Karpas-422 (cell line): ENCODE data around the gene ACP6. TPM values are rescaled to one million over a fixed set of nuclear protein-coding genes. Genes with fewer than 3 reads are reported as not detected.

Experiments
- DNase-seq: peaks from one replicate; pipeline ENCODE4 v3.0.0-alpha.2; 2015
- H2AFZ ChIP-seq: fragments of 200-600 bp; sonication (generic); 2 replicates; pipeline ENCODE4 v1.6.1; 2014; ENCODE audit warnings: antibody characterized with exemption, low read length, mixed read lengths
- H3K27ac ChIP-seq: fragments of 200-600 bp; sonication (generic); 2 replicates; pipeline ENCODE4 v1.5.1; 2014; ENCODE audit warnings: mild to moderate bottlenecking, low read length, moderate library complexity
- H3K27me3 ChIP-seq: fragments of 200-600 bp; sonication (generic); 2 replicates; pipeline ENCODE4 v1.6.1; 2014; ENCODE audit warnings: low read length, mixed read lengths
- H3K36me3 ChIP-seq: fragments of 200-600 bp; sonication (generic); 2 replicates; pipeline ENCODE4 v1.6.1; 2014; ENCODE audit warnings: low read length, mixed read lengths; ENCODE audit not compliant: insufficient read depth
- H3K4me1 ChIP-seq: fragments of 200-600 bp; sonication (generic); 2 replicates; pipeline ENCODE4 v1.6.1; 2014; ENCODE audit warnings: mild to moderate bottlenecking, low read length, mixed read lengths
- H3K4me2 ChIP-seq: fragments of 200-600 bp; sonication (generic); 2 replicates; pipeline ENCODE4 v1.6.1; 2014; ENCODE audit warnings: low read length, low read depth, mild to moderate bottlenecking; ENCODE audit not compliant: poor library complexity, severe bottlenecking
- H3K4me3 ChIP-seq: fragments of 200-600 bp; sonication (generic); 2 replicates; pipeline ENCODE4 v1.5.1; 2014; ENCODE audit warnings: mild to moderate bottlenecking, antibody characterized with exemption, low read length, mixed read lengths
- H3K79me2 ChIP-seq: fragments of 200-600 bp; sonication (generic); 2 replicates; pipeline ENCODE4 v1.6.1; 2014; ENCODE audit warnings: mild to moderate bottlenecking, low read length, mixed read lengths
- H3K9ac ChIP-seq: fragments of 200-600 bp; sonication (generic); 2 replicates; pipeline ENCODE4 v1.6.0; 2014; ENCODE audit warnings: low read length
- H3K9me2 ChIP-seq: fragments of 200-600 bp; sonication (generic), shearing (Covaris generic); replicated peaks from 2 replicates; pipeline ENCODE4 v1.6.0; 2014; ENCODE audit warnings: mild to moderate bottlenecking, low read length, moderate library complexity; ENCODE audit not compliant: insufficient read depth
- H3K9me3 ChIP-seq: fragments of 300-700, 200-600 bp; sonication (generic); 2 replicates; pipeline ENCODE4 v1.6.1; 2014; ENCODE audit warnings: low read length, mixed read lengths
- H4K20me1 ChIP-seq: fragments of 200-600 bp; sonication (generic); 2 replicates; pipeline ENCODE4 v1.6.1; 2014; ENCODE audit warnings: mild to moderate bottlenecking, antibody characterized with exemption, low read length, low read depth; ENCODE audit not compliant: insufficient read depth
- total RNA-seq: library from RNA; depleted of rRNA; stranded (reverse); fragments of >200 nt; shearing (Covaris generic); gene quantifications from 2 replicates; pipeline ENCODE4 v1.2.3, GENCODE V29; 2014; ENCODE audit warnings: low replicate concordance

The ACP6 gene
- total RNA-seq, 1 experiment from 2014 or later, result 3.0 TPM

GRCh38 chr1:147630447-147630846, 39.9 kb downstream of the ACP6 start:
- Histone ChIP-seq H2AFZ (no peak overlapping the region), H3K4me1 (0 out of 2 replicates have a peak, but pooled peaks cover 2% of the 10 kb centered on the region), H3K9me3 (no peaks in the 10 kb centered on the region), H3K27me3 (no peaks in the 10 kb centered on the region), H3K4me2 (no peak overlapping the region), H3K27ac (no peak overlapping the region), H3K36me3 (no peaks in the 10 kb centered on the region), H3K9ac (no peak overlapping the region), H3K9me2 (no peaks in the 10 kb centered on the region), H3K79me2 (no peaks in the 10 kb centered on the region), H4K20me1 (no peaks in the 10 kb centered on the region), H3K4me3 (no peak overlapping the region)
- DNase-seq, result no peak

- Histone ChIP-seq H3K79me2 (no peaks in the 10 kb centered on the region), H3K36me3 (no peaks in the 10 kb centered on the region), H4K20me1 (no peaks in the 10 kb centered on the region), H3K9me2 (no peaks in the 10 kb centered on the region), H3K27me3 (no peaks in the 10 kb centered on the region), H3K9ac (no peak overlapping the region), H3K9me3 (no peaks in the 10 kb centered on the region), H2AFZ (no peak overlapping the region), H3K4me2 (no peak overlapping the region), H3K4me1 (0 out of 2 replicates have a peak, but pooled peaks cover 2% of the 10 kb centered on the region), H3K4me3 (no peak overlapping the region), H3K27ac (no peak overlapping the region)
- DNase-seq, result no peak
Observed at GRCh38 chr1:147630022-147630421, 40.3 kb downstream of the ACP6 start.

GRCh38 chr1:147628441-147628840, 41.9 kb downstream of the ACP6 start:
- no peak overlapping the region for H3K4me2 ChIP-seq
- DNase-seq, result no peak

GRCh38 chr1:147627435-147628110, 42.8 kb downstream of the ACP6 start:
- H3K27ac ChIP-seq, result no peak overlapping the region
- no peaks in the 10 kb centered on the region for H3K9me3 ChIP-seq
- no peaks in the 10 kb centered on the region for H3K9me2 ChIP-seq
- no peak overlapping the region for H3K4me3 ChIP-seq
- no peaks in the 10 kb centered on the region for H4K20me1 ChIP-seq
- H3K79me2 ChIP-seq, result no peaks in the 10 kb centered on the region
- no peaks in the 10 kb centered on the region for H3K27me3 ChIP-seq
- peak; percentile 76 for DNase-seq
- H3K36me3 ChIP-seq, result no peaks in the 10 kb centered on the region
- 0 out of 2 replicates have a peak, but pooled peaks cover 2% of the 10 kb centered on the region for H3K4me1 ChIP-seq
- no peak overlapping the region for H2AFZ ChIP-seq
- no peak overlapping the region for H3K9ac ChIP-seq
- no peak overlapping the region for H3K4me2 ChIP-seq

More at GRCh38 chr1:147628441-147628840, 41.9 kb downstream of the ACP6 start:
- H3K36me3 ChIP-seq, result no peaks in the 10 kb centered on the region
- no peaks in the 10 kb centered on the region for H3K27me3 ChIP-seq
- H3K9me3 ChIP-seq, result no peaks in the 10 kb centered on the region
- H2AFZ ChIP-seq, result no peak overlapping the region
- H3K27ac ChIP-seq, result no peak overlapping the region
- H4K20me1 ChIP-seq, result no peaks in the 10 kb centered on the region
- H3K4me1 ChIP-seq, result 0 out of 2 replicates have a peak, but pooled peaks cover 2% of the 10 kb centered on the region
- no peaks in the 10 kb centered on the region for H3K79me2 ChIP-seq
- no peak overlapping the region for H3K9ac ChIP-seq
- no peak overlapping the region for H3K4me3 ChIP-seq
- no peaks in the 10 kb centered on the region for H3K9me2 ChIP-seq

- DNase-seq, result no peak
- no peaks in the 10 kb centered on the region for H3K9me3 ChIP-seq
- H3K27ac ChIP-seq, result no peak overlapping the region
- H3K27me3 ChIP-seq, result no peaks in the 10 kb centered on the region
- no peak overlapping the region for H2AFZ ChIP-seq
- H3K9me2 ChIP-seq, result no peaks in the 10 kb centered on the region
- H3K9ac ChIP-seq, result no peak overlapping the region
- H4K20me1 ChIP-seq, result no peaks in the 10 kb centered on the region
- H3K4me1 ChIP-seq, result 0 out of 2 replicates have a peak, but pooled peaks cover 2% of the 10 kb centered on the region
- H3K4me2 ChIP-seq, result no peak overlapping the region
- H3K36me3 ChIP-seq, result no peaks in the 10 kb centered on the region
- H3K4me3 ChIP-seq, result no peak overlapping the region
- no peaks in the 10 kb centered on the region for H3K79me2 ChIP-seq
Observed at GRCh38 chr1:147626739-147627138, 43.6 kb downstream of the ACP6 start.

GRCh38 chr1:147626291-147626690, 44.0 kb downstream of the ACP6 start:
- Histone ChIP-seq H3K79me2 (no peaks in the 10 kb centered on the region), H3K27ac (no peak overlapping the region), H3K27me3 (no peaks in the 10 kb centered on the region), H3K4me2 (no peak overlapping the region), H3K9me2 (no peaks in the 10 kb centered on the region), H3K36me3 (no peaks in the 10 kb centered on the region), H3K4me1 (0 out of 2 replicates have a peak, but pooled peaks cover 2% of the 10 kb centered on the region), H4K20me1 (no peaks in the 10 kb centered on the region), H3K9ac (no peak overlapping the region), H3K4me3 (no peak overlapping the region), H2AFZ (no peak overlapping the region), H3K9me3 (no peaks in the 10 kb centered on the region)
- no peak for DNase-seq

- H3K4me2 ChIP-seq, result no peak overlapping the region
Observed at GRCh38 chr1:147625362-147625995, 44.8 kb downstream of the ACP6 start.

GRCh38 chr1:147624529-147624928, 45.8 kb downstream of the ACP6 start:
- Histone ChIP-seq H3K9ac (no peak overlapping the region), H3K4me3 (no peak overlapping the region), H3K79me2 (no peaks in the 10 kb centered on the region), H2AFZ (no peak overlapping the region), H3K4me1 (0 out of 2 replicates have a peak, but pooled peaks cover 2% of the 10 kb centered on the region), H3K4me2 (no peak overlapping the region), H3K27me3 (no peaks in the 10 kb centered on the region), H3K9me2 (no peaks in the 10 kb centered on the region), H4K20me1 (no peaks in the 10 kb centered on the region), H3K27ac (no peak overlapping the region), H3K9me3 (no peaks in the 10 kb centered on the region), H3K36me3 (no peaks in the 10 kb centered on the region)
- no peak for DNase-seq

More at GRCh38 chr1:147625362-147625995, 44.8 kb downstream of the ACP6 start:
- no peak overlapping the region for H3K9ac ChIP-seq
- 0 out of 2 replicates have a peak, but pooled peaks cover 2% of the 10 kb centered on the region for H3K4me1 ChIP-seq
- H3K27me3 ChIP-seq, result no peaks in the 10 kb centered on the region
- no peaks in the 10 kb centered on the region for H3K79me2 ChIP-seq
- no peak for DNase-seq
- no peaks in the 10 kb centered on the region for H3K9me2 ChIP-seq
- no peaks in the 10 kb centered on the region for H3K9me3 ChIP-seq
- no peak overlapping the region for H3K4me3 ChIP-seq
- no peaks in the 10 kb centered on the region for H3K36me3 ChIP-seq
- H2AFZ ChIP-seq, result no peak overlapping the region
- H3K27ac ChIP-seq, result no peak overlapping the region
- no peaks in the 10 kb centered on the region for H4K20me1 ChIP-seq
